ENCODE measurements around the gene ATAD3B. TPM values are rescaled to one million over a fixed set of nuclear protein-coding genes. Genes with fewer than 3 reads are reported as not detected.

The ATAD3B gene
- total and polyA plus RNA-seq, 2 of the 13 experiments (the other 11 are each of a cell fraction or from before 2014, with no cell fraction given), result 9.6 to 31.1 TPM

DNA sequence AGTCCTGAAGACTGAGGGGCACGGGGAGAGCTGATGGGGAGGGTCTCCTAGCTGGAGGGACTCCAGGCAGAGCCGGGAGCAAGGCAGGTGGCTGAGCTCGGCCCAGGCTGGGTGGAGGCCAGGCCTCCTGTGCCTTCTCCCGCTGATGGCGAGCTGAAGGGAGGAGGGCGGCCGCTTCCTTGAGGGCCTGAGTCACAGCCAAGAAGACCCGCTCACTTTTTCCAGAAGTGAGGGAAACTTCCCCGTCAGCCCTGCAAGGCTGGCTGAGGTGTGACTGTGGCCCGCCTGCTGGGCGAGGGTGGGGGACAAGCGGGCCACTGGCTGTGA is 37.8 kb upstream of the ATAD3B start:
- peak overlapping the region; percentile 89 for H3K4me2 ChIP-seq (ENCODE audit: low read depth, low read length)
- peak overlapping the region; percentile 94 for H3K27ac ChIP-seq (ENCODE audit: extremely low read length, insufficient read depth, low read length)
- in situ Hi-C loops (cut with HindIII; ENCODE audit: extremely low pct_ligation_motif_present, low pct_unique_long_range_greater_than_20kb) (no loop called here), intact Hi-C loops (cut with micrococcal nuclease; ENCODE audit: unreplicated experiment) (no loop called here)
- peaks cover 65% of the 10 kb centered on the region for H3K4me1 ChIP-seq (ENCODE audit: insufficient read depth, low read length)
- no peaks in the 10 kb centered on the region for H4K20me1 ChIP-seq (ENCODE audit: insufficient read depth, low read length)
- H3K9ac ChIP-seq (ENCODE audit: insufficient read depth, low read depth, low read length), result peak overlapping the region; percentile 85
- ChIA-PET POLR2A (interaction anchor here (0.7 to 11.0 kb wide), 15 partner anchors 8 to 335 kb away, joined by 3 to 355 read pairs (median 11); partner anchors contain the start of genes ANKRD65, AURKAIP1, CCNL2 and MRPL20), CTCF (ENCODE audit: low intra/inter-chr PET ratio, low total read pairs) (no interaction called here)
- BruUV-seq (replicated peaks), result no TSS peak
- DNase-seq (ENCODE audit: low spot score) (no peak), FAIRE-seq (no peak), ATAC-seq (no peak)
- no peaks in the 10 kb centered on the region for H3K27me3 ChIP-seq (ENCODE audit: control insufficient read depth in 1 of 2, insufficient read depth in 2 of 2, low read length in 2 of 2)
- H3K4me3 ChIP-seq (replicated peaks in 1 of 3; ENCODE audit: insufficient read depth in 1 of 3, low read depth in 2 of 3, low read length in 3 of 3), result peak overlapping the region; percentile 72 to 88 (median 84)
- no peaks in the 10 kb centered on the region for H3K9me3 ChIP-seq (ENCODE audit: low read length)
- 0% methylated on average over 3 of the region's 12 CpGs for WGBS (ENCODE audit: low lambda C conversion rate)
- H2AFZ ChIP-seq (ENCODE audit: low read length), result no peak overlapping the region
- no peaks in the 10 kb centered on the region; a peak in 1 of 5 replicates for H3K36me3 ChIP-seq (replicated peaks in 1 of 2; ENCODE audit: control insufficient read depth in 1 of 2, insufficient read depth in 2 of 2, low read length in 2 of 2)
- H3K79me2 ChIP-seq (ENCODE audit: insufficient read depth, low read length), result peaks cover 31% of the 10 kb centered on the region
- TF ChIP-seq MEIS1 (CRISPR knock-in tag; IDR thresholded peaks at IDR 0.05; ENCODE audit: borderline replicate concordance) (0 out of 2 replicates have a peak, but pooled peaks have one; percentile 7), KDM1A (CRISPR knock-in tag; IDR thresholded peaks at IDR 0.05) (no peak), ZNF430 (CRISPR knock-in tag; IDR thresholded peaks at IDR 0.05) (peak; percentile 20; the same call in 1 of the 2 replicates), PAXIP1 (CRISPR knock-in tag; conservative IDR thresholded peaks at IDR 0.05) (no peak), ARID2 (CRISPR knock-in tag; IDR thresholded peaks at IDR 0.05; ENCODE audit: borderline replicate concordance) (no peak), PRDM15 (CRISPR knock-in tag; IDR thresholded peaks at IDR 0.05) (no peak), ZNF543 (CRISPR knock-in tag; IDR thresholded peaks at IDR 0.05) (no peak), ZNF180 (CRISPR knock-in tag; IDR thresholded peaks at IDR 0.05; ENCODE audit: borderline replicate concordance, low read depth) (0 out of 2 replicates have a peak, but pooled peaks have one; percentile 19), ZBTB8A (CRISPR knock-in tag; IDR thresholded peaks at IDR 0.05; ENCODE audit: borderline replicate concordance, low read depth) (0 out of 2 replicates have a peak, but pooled peaks have one; percentile 32), SPEN (CRISPR knock-in tag; IDR thresholded peaks at IDR 0.05; ENCODE audit: low read depth) (no peak), MEIS2 (CRISPR knock-in tag; IDR thresholded peaks at IDR 0.05) (0 out of 2 replicates have a peak, but pooled peaks have one; percentile 14), HES4 (CRISPR knock-in tag; IDR thresholded peaks at IDR 0.05; ENCODE audit: borderline replicate concordance) (0 out of 2 replicates have a peak, but pooled peaks have one; percentile 49), ZNF484 (CRISPR knock-in tag; IDR thresholded peaks at IDR 0.05; ENCODE audit: borderline replicate concordance, low read depth) (no peak), ZSCAN31 (CRISPR knock-in tag; IDR thresholded peaks at IDR 0.05; ENCODE audit: low read depth) (0 out of 2 replicates have a peak, but pooled peaks have one; percentile 8), ZNF780A (CRISPR knock-in tag; IDR thresholded peaks at IDR 0.05) (no peak)
- TF ChIP-seq, protein P1, sequence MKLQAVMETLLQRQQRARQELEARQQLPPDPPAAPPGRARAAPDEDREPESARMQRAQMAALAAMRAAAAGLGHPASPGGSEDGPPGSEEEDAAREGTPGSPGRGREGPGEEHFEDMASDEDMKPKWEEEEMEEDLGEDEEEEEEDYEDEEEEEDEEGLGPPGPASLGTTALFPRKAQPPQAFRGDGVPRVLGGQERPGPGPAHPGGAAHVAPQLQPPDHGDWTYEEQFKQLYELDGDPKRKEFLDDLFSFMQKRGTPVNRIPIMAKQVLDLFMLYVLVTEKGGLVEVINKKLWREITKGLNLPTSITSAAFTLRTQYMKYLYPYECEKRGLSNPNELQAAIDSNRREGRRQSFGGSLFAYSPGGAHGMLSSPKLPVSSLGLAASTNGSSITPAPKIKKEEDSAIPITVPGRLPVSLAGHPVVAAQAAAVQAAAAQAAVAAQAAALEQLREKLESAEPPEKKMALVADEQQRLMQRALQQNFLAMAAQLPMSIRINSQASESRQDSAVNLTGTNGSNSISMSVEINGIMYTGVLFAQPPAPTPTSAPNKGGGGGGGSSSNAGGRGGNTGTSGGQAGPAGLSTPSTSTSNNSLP (IDR thresholded peaks at IDR 0.05; ENCODE audit: low read depth, low read length), result no peak
